A549 (cell line): ENCODE results near the gene CD4. TPM values are rescaled to one million over a fixed set of nuclear protein-coding genes. Genes with fewer than 3 reads are reported as not detected.

ENCODE experiments used
- ATAC-seq, 2 experiments: fragments of 200-7000 bp in 1 of 2; fragments of >200 bp in 1 of 2; cut with Nextera tagmentation in 1 of 2; cut with Tn5 transposase in 1 of 2; 3 replicates each; pipeline versions ENCODE4 v1.8.0 to v1.9.1; 2018 to 2020; ENCODE audit warnings: mild to moderate bottlenecking in 1 of 2, moderate library complexity in 1 of 2
- CTCF ChIA-PET: fragments of 300-600 bp; sonication (Branson Sonifier 250); formaldehyde crosslinking; extraction: SDS; loops from one replicate; lab custom pipeline; 2021; ENCODE audit warnings: antibody characterized with exemption, inconsistent platforms; lab: Yijun Ruan, JAX
- POLR2A ChIA-PET: fragments of 350-600 bp; formaldehyde crosslinking; extraction: SDS; loops from one replicate; lab custom pipeline; 2021; ENCODE audit warnings: antibody characterized with exemption, inconsistent platforms; lab: Yijun Ruan, JAX
- DNase-seq, 2 experiments: peaks; one replicate each; pipeline versions ENCODE4 v3.0.0 to v3.0.0-alpha.2; 2011 to 2016; ENCODE audit warnings: low read depth in 1 of 2, low spot score in 1 of 2
- FAIRE-seq: peaks from 2 replicates; lab custom pipeline; 2011; peaks lifted over from hg19 to GRCh38; lab: Jason Lieb, UNC
- H3K27ac ChIP-seq, 2 experiments: fragments of >200 bp; sonication (Bioruptor Twin); formaldehyde crosslinking; 3 replicates each; pipeline ENCODE4 v1.5.1; 2016 to 2017
- H3K4me1 ChIP-seq: fragments of >200 bp; sonication (Bioruptor Twin); formaldehyde crosslinking; 3 replicates; pipeline ENCODE4 v1.6.1; 2016
- H3K4me2 ChIP-seq: fragments of >200 bp; sonication (Bioruptor Twin); formaldehyde crosslinking; 3 replicates; pipeline ENCODE4 v1.6.1; 2016
- H3K4me3 ChIP-seq: fragments of >200 bp; sonication (Bioruptor Twin); formaldehyde crosslinking; 3 replicates; pipeline ENCODE4 v1.5.1; 2016
- H3K9me3 ChIP-seq: fragments of >200 bp; sonication (Bioruptor Twin); formaldehyde crosslinking; 3 replicates; pipeline ENCODE4 v1.6.1; 2016
- CBX2 ChIP-seq: fragments of 200-600 bp; sonication (generic); IDR thresholded peaks from 2 replicates; pipeline ENCODE4 v1.6.1; 2016; ENCODE audit warnings: low read depth, mild to moderate bottlenecking, borderline replicate concordance
- EHMT2 ChIP-seq: fragments of 200-600 bp; sonication (generic); IDR thresholded peaks from 2 replicates; pipeline ENCODE4 v1.6.1; 2016; ENCODE audit warnings: antibody characterized with exemption, low read depth, mild to moderate bottlenecking, moderate library complexity
- FOSB ChIP-seq: fragments of 250-450 bp; sonication (Bioruptor Pico); IDR thresholded peaks from 2 replicates; pipeline ENCODE4 v1.5.0; 2020; ENCODE audit warnings: mild to moderate bottlenecking, moderate library complexity
- FOXS1 ChIP-seq: fragments of 250-450 bp; sonication (Bioruptor Pico); IDR thresholded peaks from 2 replicates; pipeline ENCODE4 v1.5.0; 2020; ENCODE audit warnings: mild to moderate bottlenecking, moderate library complexity
- GATA3 ChIP-seq: IDR thresholded peaks from 2 replicates; pipeline ENCODE4 v1.6.1; 2012; ENCODE audit warnings: borderline replicate concordance
- HDAC2 ChIP-seq: fragments of 200-600 bp; sonication (generic); IDR thresholded peaks from 2 replicates; pipeline ENCODE4 v1.6.1; 2016
- JUN ChIP-seq, 2 experiments: fragments of >200 bp; sonication (Bioruptor Twin); formaldehyde crosslinking; IDR thresholded peaks; 2 replicates in 1 of 2; 3 replicates in 1 of 2; pipeline ENCODE4 v1.6.1; 2016 to 2017
- KDM5A ChIP-seq: fragments of 200-600 bp; sonication (generic); IDR thresholded peaks from 2 replicates; pipeline ENCODE4 v1.6.1; 2016; ENCODE audit warnings: antibody characterized with exemption, mild to moderate bottlenecking
- MAZ ChIP-seq: fragments of 150-350 bp; IDR thresholded peaks from 2 replicates; pipeline ENCODE4 v1.6.1; 2014; ENCODE audit warnings: antibody characterized with exemption, low read depth, low read length, borderline replicate concordance
- RCOR1 ChIP-seq: fragments of 150-350 bp; IDR thresholded peaks from 2 replicates; pipeline ENCODE4 v1.6.1; 2014; ENCODE audit warnings: antibody characterized with exemption, low read length, low read depth
- RFX5 ChIP-seq: fragments of 450-650 bp; IDR thresholded peaks from 2 replicates; pipeline ENCODE4 v1.7.1; 2014; ENCODE audit warnings: antibody characterized with exemption, mild to moderate bottlenecking, moderate library complexity
- RNF2 ChIP-seq: fragments of 200-600 bp; sonication (generic); IDR thresholded peaks from 2 replicates; pipeline ENCODE4 v1.6.1; 2016; ENCODE audit warnings: low read depth, mild to moderate bottlenecking, antibody characterized with exemption, moderate library complexity, borderline replicate concordance
- TFCP2L1 ChIP-seq: fragments of 250-450 bp; sonication (Bioruptor Pico); IDR thresholded peaks from 2 replicates; pipeline ENCODE4 v1.5.0; 2021; ENCODE audit warnings: mild to moderate bottlenecking
- ZC3H11A ChIP-seq: fragments of 450-650 bp; IDR thresholded peaks from 2 replicates; pipeline ENCODE4 v1.6.1; 2014; ENCODE audit warnings: antibody characterized with exemption, mild to moderate bottlenecking
- ZNF302 ChIP-seq: fragments of 250-450 bp; sonication (Bioruptor Pico); IDR thresholded peaks from 2 replicates; pipeline ENCODE4 v1.9.0; 2021; ENCODE audit warnings: inconsistent platforms, mild to moderate bottlenecking, moderate library complexity
- WGBS: methylation state at CpG from one replicate; pipeline ENCODE4 v1.1.6; 2017; ENCODE audit errors: missing lambda C conversion rate; 5-methylcytosine and 5-hydroxymethylcytosine counted together
- polyA plus RNA-seq, 4 experiments: library from polyadenylated mRNA; depleted of rRNA in 3 of 4; stranded (reverse); fragments of >200 nt; fragmentation: RNase III in 1 of 4; extraction: RNeasy Plus Mini Kit Qiagen cat#74134 plus additional on column Dnase treatment in 1 of 4; gene quantifications; 2 replicates in 3 of 4; 3 replicates in 1 of 4; pipeline ENCODE4 v1.2.3, GENCODE V29; 2011 to 2017
- TF ChIP-seq, protein P1 (sequence below): fragments of 250-450 bp; sonication (Bioruptor Pico); IDR thresholded peaks from 2 replicates; pipeline ENCODE4 v1.5.0; 2020; ENCODE audit warnings: low read depth, mild to moderate bottlenecking, moderate library complexity
- TF ChIP-seq, protein P2 (sequence below): fragments of >200 bp; sonication (Bioruptor Twin); formaldehyde crosslinking; IDR thresholded peaks from 2 replicates; pipeline ENCODE4 v1.6.1; 2016
- TF ChIP-seq, protein P3 (sequence below): IDR thresholded peaks from 2 replicates; pipeline ENCODE4 v1.6.1; 2012
- TF ChIP-seq, protein P4 (sequence below): fragments of 250-450 bp; sonication (Bioruptor Pico); IDR thresholded peaks from 2 replicates; pipeline ENCODE4 v1.5.0; 2021; ENCODE audit warnings: mild to moderate bottlenecking, moderate library complexity, borderline replicate concordance
- TF ChIP-seq, protein P5 (sequence below): fragments of 150-350 bp; IDR thresholded peaks from 2 replicates; pipeline ENCODE4 v1.6.1; 2014; ENCODE audit warnings: low read depth, mild to moderate bottlenecking, low read length
- TF ChIP-seq, protein P6 (sequence below): IDR thresholded peaks from 2 replicates; pipeline ENCODE4 v1.6.1; 2012

Gene CD4
- polyA plus RNA-seq, 2 of the 4 experiments (the other 2 are of a cell fraction) = 0.03 TPM; not detected in 1

DNA sequence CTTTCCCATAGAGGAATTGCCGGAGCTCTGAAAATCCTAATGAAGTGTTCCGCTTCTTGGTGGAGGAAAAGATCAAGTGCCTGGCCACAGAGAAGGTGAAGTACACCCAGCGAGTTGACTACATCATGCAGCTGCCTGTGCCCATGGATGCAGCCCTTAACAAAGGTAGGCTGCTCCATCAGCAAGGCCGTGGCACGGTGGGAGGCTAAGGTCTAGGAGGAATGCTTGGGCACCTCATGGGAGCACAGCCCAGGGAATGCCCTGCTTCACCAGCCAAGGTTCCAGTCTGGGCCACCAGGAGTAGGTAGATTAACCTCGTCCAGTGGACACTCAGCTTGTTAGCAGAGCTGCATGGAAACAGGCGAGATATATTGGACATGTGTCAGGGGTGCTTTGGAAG lies 71.6 kb downstream of the CD4 start:
- H3K4me1 ChIP-seq = no peaks in the 10 kb centered on the region
- 93% methylated on average over 7 of the region's 7 CpGs for WGBS
- H3K4me2 ChIP-seq = no peak overlapping the region
- ATAC-seq (no peak), DNase-seq (no peak), FAIRE-seq (no peak)
- no peak overlapping the region for H3K4me3 ChIP-seq
- ChIA-PET CTCF (interaction anchor here (0.8 to 2.5 kb wide), 9 partner anchors 8 to 101 kb away, joined by 3 to 10 read pairs (median 4); partner anchors contain the start of genes SPSB2 and USP5), POLR2A (interaction anchor here (1.6 kb wide), 1 partner anchor 9 kb away, joined by 10 read pairs; the partner anchor contains the start of genes CDCA3 and USP5)
- no peaks in the 10 kb centered on the region for H3K9me3 ChIP-seq
- TF ChIP-seq JUN (IDR thresholded peaks at IDR 0.05) = no peak
- TF ChIP-seq FOXS1 (CRISPR knock-in tag) = no peak
- TF ChIP-seq, protein P1, sequence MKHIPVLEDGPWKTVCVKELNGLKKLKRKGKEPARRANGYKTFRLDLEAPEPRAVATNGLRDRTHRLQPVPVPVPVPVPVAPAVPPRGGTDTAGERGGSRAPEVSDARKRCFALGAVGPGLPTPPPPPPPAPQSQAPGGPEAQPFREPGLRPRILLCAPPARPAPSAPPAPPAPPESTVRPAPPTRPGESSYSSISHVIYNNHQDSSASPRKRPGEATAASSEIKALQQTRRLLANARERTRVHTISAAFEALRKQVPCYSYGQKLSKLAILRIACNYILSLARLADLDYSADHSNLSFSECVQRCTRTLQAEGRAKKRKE (CRISPR knock-in tag) = no peak
- no peak for TF ChIP-seq CBX2
- TF ChIP-seq, protein P2, sequence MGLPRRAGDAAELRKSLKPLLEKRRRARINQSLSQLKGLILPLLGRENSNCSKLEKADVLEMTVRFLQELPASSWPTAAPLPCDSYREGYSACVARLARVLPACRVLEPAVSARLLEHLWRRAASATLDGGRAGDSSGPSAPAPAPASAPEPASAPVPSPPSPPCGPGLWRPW = no peak
- no peak for TF ChIP-seq GATA3
- H3K27ac ChIP-seq = no peak overlapping the region

DNA sequence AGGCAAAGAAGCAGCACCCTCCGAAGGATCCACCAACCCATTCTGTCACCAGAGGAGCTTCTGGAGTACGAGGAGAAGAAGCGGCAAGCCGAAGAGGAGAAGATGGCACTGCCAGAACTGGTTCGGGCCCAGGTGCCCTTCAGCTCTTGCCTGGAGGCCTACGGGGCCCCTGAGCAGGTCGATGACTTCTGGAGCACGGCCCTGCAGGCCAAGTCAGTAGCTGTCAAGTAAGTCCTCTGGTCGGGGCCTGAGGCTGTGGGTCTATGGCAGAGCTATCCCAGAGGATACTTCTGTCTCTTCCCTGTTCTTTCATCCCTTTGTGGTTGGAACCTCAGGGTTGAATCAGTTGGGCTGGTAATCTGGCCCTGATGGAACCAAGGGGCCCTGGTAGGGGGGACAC lies 72.1 kb downstream of the CD4 start:
- WGBS = 94% methylated on average over 9 of the region's 9 CpGs
- no peak for DNase-seq
- Histone ChIP-seq H3K4me3 (no peak overlapping the region), H3K27ac (no peak overlapping the region), H3K9me3 (no peaks in the 10 kb centered on the region), H3K4me1 (peaks cover 3% of the 10 kb centered on the region), H3K4me2 (no peak overlapping the region)
- FAIRE-seq = no peak
- TF ChIP-seq RCOR1 = no peak
- no peak for TF ChIP-seq RFX5
- TF ChIP-seq FOSB = no peak
- no peak for TF ChIP-seq JUN (IDR thresholded peaks at IDR 0.05)
- TF ChIP-seq ZC3H11A = no peak
- TF ChIP-seq ZNF302 = no peak
- no peak for TF ChIP-seq MAZ
- TF ChIP-seq HDAC2 = no peak
- no peak for TF ChIP-seq EHMT2
- TF ChIP-seq KDM5A = no peak
- TF ChIP-seq, protein P3, sequence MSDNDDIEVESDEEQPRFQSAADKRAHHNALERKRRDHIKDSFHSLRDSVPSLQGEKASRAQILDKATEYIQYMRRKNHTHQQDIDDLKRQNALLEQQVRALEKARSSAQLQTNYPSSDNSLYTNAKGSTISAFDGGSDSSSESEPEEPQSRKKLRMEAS = no peak
- TF ChIP-seq, protein P4, sequence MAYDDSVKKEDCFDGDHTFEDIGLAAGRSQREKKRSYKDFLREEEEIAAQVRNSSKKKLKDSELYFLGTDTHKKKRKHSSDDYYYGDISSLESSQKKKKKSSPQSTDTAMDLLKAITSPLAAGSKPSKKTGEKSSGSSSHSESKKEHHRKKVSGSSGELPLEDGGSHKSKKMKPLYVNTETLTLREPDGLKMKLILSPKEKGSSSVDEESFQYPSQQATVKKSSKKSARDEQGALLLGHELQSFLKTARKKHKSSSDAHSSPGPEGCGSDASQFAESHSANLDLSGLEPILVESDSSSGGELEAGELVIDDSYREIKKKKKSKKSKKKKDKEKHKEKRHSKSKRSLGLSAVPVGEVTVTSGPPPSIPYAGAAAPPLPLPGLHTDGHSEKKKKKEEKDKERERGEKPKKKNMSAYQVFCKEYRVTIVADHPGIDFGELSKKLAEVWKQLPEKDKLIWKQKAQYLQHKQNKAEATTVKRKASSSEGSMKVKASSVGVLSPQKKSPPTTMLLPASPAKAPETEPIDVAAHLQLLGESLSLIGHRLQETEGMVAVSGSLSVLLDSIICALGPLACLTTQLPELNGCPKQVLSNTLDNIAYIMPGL = no peak
- TF ChIP-seq TFCP2L1 (CRISPR knock-in tag) = no peak
- TF ChIP-seq, protein P5, sequence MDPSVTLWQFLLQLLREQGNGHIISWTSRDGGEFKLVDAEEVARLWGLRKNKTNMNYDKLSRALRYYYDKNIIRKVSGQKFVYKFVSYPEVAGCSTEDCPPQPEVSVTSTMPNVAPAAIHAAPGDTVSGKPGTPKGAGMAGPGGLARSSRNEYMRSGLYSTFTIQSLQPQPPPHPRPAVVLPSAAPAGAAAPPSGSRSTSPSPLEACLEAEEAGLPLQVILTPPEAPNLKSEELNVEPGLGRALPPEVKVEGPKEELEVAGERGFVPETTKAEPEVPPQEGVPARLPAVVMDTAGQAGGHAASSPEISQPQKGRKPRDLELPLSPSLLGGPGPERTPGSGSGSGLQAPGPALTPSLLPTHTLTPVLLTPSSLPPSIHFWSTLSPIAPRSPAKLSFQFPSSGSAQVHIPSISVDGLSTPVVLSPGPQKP = no peak
- TF ChIP-seq, protein P6, sequence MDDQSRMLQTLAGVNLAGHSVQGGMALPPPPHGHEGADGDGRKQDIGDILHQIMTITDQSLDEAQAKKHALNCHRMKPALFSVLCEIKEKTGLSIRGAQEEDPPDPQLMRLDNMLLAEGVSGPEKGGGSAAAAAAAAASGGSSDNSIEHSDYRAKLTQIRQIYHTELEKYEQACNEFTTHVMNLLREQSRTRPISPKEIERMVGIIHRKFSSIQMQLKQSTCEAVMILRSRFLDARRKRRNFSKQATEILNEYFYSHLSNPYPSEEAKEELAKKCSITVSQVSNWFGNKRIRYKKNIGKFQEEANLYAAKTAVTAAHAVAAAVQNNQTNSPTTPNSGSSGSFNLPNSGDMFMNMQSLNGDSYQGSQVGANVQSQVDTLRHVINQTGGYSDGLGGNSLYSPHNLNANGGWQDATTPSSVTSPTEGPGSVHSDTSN = no peak
- TF ChIP-seq RNF2 = no peak
- ChIA-PET CTCF (interaction anchor here (0.6 to 2.5 kb wide), 10 partner anchors 9 to 100 kb away, joined by 3 to 10 read pairs (median 4); partner anchors contain the start of genes SPSB2 and USP5), POLR2A (interaction anchor here (1.6 kb wide), 1 partner anchor 10 kb away, joined by 10 read pairs; the partner anchor contains the start of genes CDCA3 and USP5)
- no peak for ATAC-seq
